ENCODE data around the gene PPFIA1. TPM values are rescaled to one million over a fixed set of nuclear protein-coding genes. Genes with fewer than 3 reads are reported as not detected.

Gene PPFIA1
- total and polyA plus RNA-seq, 2 of the 13 experiments (the other 11 are each of a cell fraction or from before 2014, with no cell fraction given), result 29.9 to 45.2 TPM

DNA sequence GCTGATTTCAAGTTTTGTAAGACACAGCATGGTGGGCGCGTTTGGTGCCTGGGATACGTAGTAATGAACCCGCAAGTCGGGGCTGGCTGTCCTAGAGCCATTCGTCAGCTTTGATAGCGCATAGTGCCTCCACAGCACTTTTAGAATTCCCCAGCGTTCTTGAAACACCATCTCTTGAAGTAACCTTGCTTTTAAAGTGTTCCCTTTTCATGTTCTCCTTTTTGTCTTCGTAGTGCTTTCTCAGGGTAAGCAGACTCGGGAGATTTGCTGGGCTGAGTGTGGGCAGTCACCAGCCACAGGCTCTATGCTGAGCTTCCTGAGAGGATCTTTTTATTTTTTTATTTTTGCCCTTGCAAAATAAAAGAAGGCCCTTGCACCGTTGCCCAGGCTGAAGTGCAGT lies 88.3 kb downstream of the PPFIA1 start:
- Histone ChIP-seq H3K4me3 (replicated peaks in 1 of 3; ENCODE audit: insufficient read depth in 1 of 3, low read depth in 2 of 3, low read length in 3 of 3) (no peak overlapping the region), H2AFZ (ENCODE audit: low read length) (no peak overlapping the region), H3K27me3 (ENCODE audit: control insufficient read depth in 1 of 2, insufficient read depth in 2 of 2, low read length in 2 of 2) (no peaks in the 10 kb centered on the region), H3K4me1 (ENCODE audit: insufficient read depth, low read length) (no peaks in the 10 kb centered on the region), H3K9ac (ENCODE audit: insufficient read depth, low read depth, low read length) (no peak overlapping the region), H3K27ac (ENCODE audit: extremely low read length, insufficient read depth, low read length) (no peak overlapping the region), H3K79me2 (ENCODE audit: insufficient read depth, low read length) (no peaks in the 10 kb centered on the region), H4K20me1 (ENCODE audit: insufficient read depth, low read length) (no peaks in the 10 kb centered on the region), H3K4me2 (ENCODE audit: low read depth, low read length) (no peak overlapping the region), H3K9me3 (ENCODE audit: low read length) (no peaks in the 10 kb centered on the region), H3K36me3 (replicated peaks in 1 of 2; ENCODE audit: control insufficient read depth in 1 of 2, insufficient read depth in 2 of 2, low read length in 2 of 2) (peaks cover 36 to 81% of the 10 kb centered on the region in 2 experiments; a peak in 4 of 5 replicates)
- no peak for ATAC-seq
- DNase-seq (ENCODE audit: low spot score), result no peak
- FAIRE-seq, result no peak
- TF ChIP-seq PRPF4 (IDR thresholded peaks at IDR 0.05; ENCODE audit: low read depth, low read length, poor library complexity, severe bottlenecking), result no peak
- TF ChIP-seq, protein P1, sequence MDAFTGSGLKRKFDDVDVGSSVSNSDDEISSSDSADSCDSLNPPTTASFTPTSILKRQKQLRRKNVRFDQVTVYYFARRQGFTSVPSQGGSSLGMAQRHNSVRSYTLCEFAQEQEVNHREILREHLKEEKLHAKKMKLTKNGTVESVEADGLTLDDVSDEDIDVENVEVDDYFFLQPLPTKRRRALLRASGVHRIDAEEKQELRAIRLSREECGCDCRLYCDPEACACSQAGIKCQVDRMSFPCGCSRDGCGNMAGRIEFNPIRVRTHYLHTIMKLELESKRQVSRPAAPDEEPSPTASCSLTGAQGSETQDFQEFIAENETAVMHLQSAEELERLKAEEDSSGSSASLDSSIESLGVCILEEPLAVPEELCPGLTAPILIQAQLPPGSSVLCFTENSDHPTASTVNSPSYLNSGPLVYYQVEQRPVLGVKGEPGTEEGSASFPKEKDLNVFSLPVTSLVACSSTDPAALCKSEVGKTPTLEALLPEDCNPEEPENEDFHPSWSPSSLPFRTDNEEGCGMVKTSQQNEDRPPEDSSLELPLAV (CRISPR knock-in tag; conservative IDR thresholded peaks at IDR 0.05; ENCODE audit: low read depth), result no peak
- TF ChIP-seq ZNF790 (CRISPR knock-in tag; IDR thresholded peaks at IDR 0.05; ENCODE audit: borderline replicate concordance), result no peak
- TF ChIP-seq, protein P2, sequence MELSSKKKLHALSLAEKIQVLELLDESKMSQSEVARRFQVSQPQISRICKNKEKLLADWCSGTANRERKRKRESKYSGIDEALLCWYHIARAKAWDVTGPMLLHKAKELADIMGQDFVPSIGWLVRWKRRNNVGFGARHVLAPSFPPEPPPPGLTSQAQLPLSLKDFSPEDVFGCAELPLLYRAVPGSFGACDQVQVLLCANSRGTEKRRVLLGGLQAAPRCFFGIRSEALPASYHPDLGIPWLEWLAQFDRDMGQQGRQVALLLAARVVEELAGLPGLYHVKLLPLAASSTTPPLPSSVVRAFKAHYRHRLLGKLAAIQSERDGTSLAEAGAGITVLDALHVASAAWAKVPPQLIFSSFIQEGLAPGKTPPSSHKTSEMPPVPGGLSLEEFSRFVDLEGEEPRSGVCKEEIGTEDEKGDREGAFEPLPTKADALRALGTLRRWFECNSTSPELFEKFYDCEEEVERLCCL (CRISPR knock-in tag; IDR thresholded peaks at IDR 0.05; ENCODE audit: borderline replicate concordance), result no peak
- TF ChIP-seq, protein P3, sequence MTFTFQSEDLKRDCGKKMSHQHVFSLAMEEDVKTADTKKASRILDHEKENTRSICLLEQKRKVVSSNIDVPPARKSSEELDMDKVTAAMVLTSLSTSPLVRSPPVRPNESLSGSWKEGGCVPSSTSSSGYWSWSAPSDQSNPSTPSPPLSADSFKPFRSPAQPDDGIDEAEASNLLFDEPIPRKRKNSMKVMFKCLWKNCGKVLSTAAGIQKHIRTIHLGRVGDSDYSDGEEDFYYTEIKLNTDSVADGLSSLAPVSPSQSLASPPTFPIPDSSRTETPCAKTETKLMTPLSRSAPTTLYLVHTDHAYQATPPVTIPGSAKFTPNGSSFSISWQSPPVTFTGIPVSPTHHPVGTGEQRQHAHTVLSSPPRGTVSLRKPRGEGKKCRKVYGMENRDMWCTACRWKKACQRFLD (CRISPR knock-in tag; IDR thresholded peaks at IDR 0.05; ENCODE audit: borderline replicate concordance), result no peak
- no peak for TF ChIP-seq FLYWCH1 (CRISPR knock-in tag; IDR thresholded peaks at IDR 0.05)
- TF ChIP-seq FOSL1 (CRISPR knock-in tag; IDR thresholded peaks at IDR 0.05; ENCODE audit: borderline replicate concordance), result no peak
- TF ChIP-seq ZNF772 (CRISPR knock-in tag; IDR thresholded peaks at IDR 0.05), result no peak
- TF ChIP-seq ZNF670 (CRISPR knock-in tag; IDR thresholded peaks at IDR 0.05; ENCODE audit: borderline replicate concordance), result no peak
- TF ChIP-seq, protein P4, sequence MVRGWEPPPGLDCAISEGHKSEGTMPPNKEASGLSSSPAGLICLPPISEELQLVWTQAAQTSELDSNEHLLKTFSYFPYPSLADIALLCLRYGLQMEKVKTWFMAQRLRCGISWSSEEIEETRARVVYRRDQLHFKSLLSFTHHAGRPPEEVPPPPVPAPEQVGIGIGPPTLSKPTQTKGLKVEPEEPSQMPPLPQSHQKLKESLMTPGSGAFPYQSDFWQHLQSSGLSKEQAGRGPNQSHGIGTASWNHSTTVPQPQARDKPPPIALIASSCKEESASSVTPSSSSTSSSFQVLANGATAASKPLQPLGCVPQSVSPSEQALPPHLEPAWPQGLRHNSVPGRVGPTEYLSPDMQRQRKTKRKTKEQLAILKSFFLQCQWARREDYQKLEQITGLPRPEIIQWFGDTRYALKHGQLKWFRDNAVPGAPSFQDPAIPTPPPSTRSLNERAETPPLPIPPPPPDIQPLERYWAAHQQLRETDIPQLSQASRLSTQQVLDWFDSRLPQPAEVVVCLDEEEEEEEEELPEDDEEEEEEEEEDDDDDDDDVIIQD (CRISPR knock-in tag; IDR thresholded peaks at IDR 0.05; ENCODE audit: low read depth), result no peak
- TF ChIP-seq CC2D1A (CRISPR knock-in tag; IDR thresholded peaks at IDR 0.05), result no peak
- TF ChIP-seq, protein P5, sequence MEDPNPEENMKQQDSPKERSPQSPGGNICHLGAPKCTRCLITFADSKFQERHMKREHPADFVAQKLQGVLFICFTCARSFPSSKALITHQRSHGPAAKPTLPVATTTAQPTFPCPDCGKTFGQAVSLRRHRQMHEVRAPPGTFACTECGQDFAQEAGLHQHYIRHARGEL (CRISPR knock-in tag; IDR thresholded peaks at IDR 0.05), result no peak
- no peak for TF ChIP-seq ZNF737 (CRISPR knock-in tag; IDR thresholded peaks at IDR 0.05; ENCODE audit: borderline replicate concordance)
- TF ChIP-seq, protein P6, sequence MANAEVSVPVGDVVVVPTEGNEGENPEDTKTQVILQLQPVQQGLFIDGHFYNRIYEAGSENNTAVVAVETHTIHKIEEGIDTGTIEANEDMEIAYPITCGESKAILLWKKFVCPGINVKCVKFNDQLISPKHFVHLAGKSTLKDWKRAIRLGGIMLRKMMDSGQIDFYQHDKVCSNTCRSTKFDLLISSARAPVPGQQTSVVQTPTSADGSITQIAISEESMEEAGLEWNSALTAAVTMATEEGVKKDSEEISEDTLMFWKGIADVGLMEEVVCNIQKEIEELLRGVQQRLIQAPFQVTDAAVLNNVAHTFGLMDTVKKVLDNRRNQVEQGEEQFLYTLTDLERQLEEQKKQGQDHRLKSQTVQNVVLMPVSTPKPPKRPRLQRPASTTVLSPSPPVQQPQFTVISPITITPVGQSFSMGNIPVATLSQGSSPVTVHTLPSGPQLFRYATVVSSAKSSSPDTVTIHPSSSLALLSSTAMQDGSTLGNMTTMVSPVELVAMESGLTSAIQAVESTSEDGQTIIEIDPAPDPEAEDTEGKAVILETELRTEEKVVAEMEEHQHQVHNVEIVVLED (CRISPR knock-in tag; IDR thresholded peaks at IDR 0.05; ENCODE audit: borderline replicate concordance), result no peak
- TF ChIP-seq ELF3 (CRISPR knock-in tag; IDR thresholded peaks at IDR 0.05), result no peak
- no peak for TF ChIP-seq ESRRA (CRISPR knock-in tag; IDR thresholded peaks at IDR 0.05; ENCODE audit: low read depth)
- ChIA-PET CTCF (ENCODE audit: low intra/inter-chr PET ratio, low total read pairs) (no interaction called here), POLR2A (no interaction called here)
- in situ Hi-C loops (cut with HindIII; ENCODE audit: extremely low pct_ligation_motif_present, low pct_unique_long_range_greater_than_20kb) (no loop called here), intact Hi-C loops (cut with micrococcal nuclease; ENCODE audit: unreplicated experiment) (no loop called here)
- no TSS peak for BruUV-seq (replicated peaks)
- WGBS (ENCODE audit: low lambda C conversion rate), result 98% methylated on average over 11 of the region's 11 CpGs

Data from HepG2 (cell line).